C4-2B (cell line): ENCODE data around the gene PPP2R2B.

Experiments
- H3K27ac ChIP-seq: fragments of 450-650 bp; 2 replicates; pipeline ENCODE4 v1.5.1; 2017
- ZFX ChIP-seq: fragments of 450-650 bp; IDR thresholded peaks from 2 replicates; pipeline ENCODE4 v1.6.1; 2017
- TF ChIP-seq, protein P1 (sequence below): fragments of 450-650 bp; conservative IDR thresholded peaks from 2 replicates; pipeline ENCODE4 v1.5.1; 2017; ENCODE audit warnings: mild to moderate bottlenecking

Gene PPP2R2B

DNA sequence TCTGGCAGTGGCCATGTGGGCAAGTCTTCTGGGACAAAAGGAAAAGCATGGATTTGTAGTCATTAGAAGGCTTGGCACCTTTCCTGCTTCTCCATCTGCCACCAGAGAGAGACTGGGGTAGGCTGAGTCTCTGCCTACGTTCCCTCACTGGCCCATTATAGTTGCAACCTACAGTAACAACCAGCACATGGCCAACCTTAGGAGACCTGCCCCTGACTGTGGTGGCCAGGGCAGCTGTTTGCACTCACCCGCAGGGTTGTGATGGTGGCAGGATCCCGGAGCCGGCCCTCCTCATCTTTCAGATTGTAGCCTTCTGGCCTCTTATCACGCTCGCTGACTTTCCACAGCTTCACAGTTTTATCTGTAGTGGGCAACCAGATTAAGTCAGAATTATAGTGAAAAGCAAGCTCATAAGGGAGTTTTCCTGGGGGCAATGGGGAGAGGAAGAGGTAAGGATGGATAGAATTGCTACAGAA, 187.6 kb downstream of the PPP2R2B start:
- no peak overlapping the region for H3K27ac ChIP-seq
- TF ChIP-seq, protein P1, sequence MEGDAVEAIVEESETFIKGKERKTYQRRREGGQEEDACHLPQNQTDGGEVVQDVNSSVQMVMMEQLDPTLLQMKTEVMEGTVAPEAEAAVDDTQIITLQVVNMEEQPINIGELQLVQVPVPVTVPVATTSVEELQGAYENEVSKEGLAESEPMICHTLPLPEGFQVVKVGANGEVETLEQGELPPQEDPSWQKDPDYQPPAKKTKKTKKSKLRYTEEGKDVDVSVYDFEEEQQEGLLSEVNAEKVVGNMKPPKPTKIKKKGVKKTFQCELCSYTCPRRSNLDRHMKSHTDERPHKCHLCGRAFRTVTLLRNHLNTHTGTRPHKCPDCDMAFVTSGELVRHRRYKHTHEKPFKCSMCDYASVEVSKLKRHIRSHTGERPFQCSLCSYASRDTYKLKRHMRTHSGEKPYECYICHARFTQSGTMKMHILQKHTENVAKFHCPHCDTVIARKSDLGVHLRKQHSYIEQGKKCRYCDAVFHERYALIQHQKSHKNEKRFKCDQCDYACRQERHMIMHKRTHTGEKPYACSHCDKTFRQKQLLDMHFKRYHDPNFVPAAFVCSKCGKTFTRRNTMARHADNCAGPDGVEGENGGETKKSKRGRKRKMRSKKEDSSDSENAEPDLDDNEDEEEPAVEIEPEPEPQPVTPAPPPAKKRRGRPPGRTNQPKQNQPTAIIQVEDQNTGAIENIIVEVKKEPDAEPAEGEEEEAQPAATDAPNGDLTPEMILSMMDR: no peak
- no peak for TF ChIP-seq ZFX

DNA sequence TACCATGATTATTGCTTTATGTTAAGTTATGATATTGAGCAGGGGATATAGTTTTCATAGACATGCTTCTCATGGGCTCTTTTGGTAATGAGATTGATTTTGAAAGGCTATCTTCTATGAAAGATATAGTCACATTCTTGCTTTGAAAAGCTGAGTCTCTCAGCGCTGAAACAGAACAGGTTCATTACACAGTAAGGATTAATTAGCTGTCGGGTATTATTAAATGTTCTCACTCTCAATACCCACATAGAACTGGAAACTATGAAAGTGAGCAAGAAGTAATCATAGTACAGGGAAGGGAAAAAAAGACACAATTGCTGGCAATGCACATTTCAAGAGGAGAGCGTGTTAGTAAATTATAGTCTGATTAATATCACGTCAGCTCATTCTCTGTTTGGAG, 190.9 kb downstream of the PPP2R2B start:
- no peak overlapping the region for H3K27ac ChIP-seq
- TF ChIP-seq ZFX: no peak
- TF ChIP-seq, protein P1: no peak

DNA sequence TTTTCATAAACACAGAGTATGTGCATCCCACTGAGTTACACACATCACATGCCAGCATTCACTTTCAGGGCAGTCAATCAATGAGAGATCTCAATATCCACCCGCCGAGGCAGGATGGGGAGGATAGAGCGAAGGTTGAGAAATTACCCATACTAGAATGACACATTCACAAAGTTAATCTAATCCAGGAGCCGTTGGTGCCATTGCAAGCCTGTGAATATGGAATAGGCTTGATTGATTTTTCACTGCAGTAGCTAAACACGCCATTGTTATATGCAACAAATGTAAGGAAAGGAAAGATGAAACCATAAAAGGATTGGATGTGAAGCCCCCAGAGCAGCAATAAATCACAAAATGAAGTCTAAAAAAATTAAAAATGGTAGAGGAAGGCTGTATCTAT, 194.7 kb downstream of the PPP2R2B start:
- H3K27ac ChIP-seq: no peak overlapping the region
- TF ChIP-seq, protein P1: no peak
- TF ChIP-seq ZFX: no peak

DNA sequence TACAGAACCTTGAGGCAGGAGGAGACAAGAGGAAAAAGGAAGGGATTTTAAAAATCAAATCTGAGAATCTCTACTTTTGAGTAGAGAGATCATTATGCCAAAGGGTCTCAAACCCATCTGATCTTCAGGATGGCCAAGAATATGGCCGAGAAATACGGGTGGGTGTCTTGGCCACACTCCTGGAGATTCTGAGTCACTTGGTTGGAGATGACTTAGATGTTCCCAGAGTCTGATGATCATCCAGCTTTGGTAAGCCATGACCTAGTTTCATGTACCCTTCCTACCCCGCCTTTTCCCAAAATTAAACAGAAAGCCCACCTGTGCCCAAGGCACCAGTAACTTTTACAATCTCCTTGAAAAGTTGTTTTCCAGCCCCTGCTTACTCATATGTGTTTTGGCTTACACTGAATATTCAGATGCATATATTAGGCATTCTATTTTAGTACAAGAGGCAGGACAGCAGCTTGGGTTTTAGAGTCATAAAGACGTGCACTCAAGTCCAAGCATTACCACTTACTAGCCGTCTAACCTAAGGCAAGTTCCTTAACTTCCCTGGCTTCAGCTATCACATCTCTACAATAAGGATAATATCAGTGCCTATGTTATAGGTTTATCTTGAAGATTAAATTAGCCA, 195.5 kb downstream of the PPP2R2B start:
- TF ChIP-seq, protein P1: no peak
- TF ChIP-seq ZFX: no peak
- H3K27ac ChIP-seq: no peak overlapping the region

DNA sequence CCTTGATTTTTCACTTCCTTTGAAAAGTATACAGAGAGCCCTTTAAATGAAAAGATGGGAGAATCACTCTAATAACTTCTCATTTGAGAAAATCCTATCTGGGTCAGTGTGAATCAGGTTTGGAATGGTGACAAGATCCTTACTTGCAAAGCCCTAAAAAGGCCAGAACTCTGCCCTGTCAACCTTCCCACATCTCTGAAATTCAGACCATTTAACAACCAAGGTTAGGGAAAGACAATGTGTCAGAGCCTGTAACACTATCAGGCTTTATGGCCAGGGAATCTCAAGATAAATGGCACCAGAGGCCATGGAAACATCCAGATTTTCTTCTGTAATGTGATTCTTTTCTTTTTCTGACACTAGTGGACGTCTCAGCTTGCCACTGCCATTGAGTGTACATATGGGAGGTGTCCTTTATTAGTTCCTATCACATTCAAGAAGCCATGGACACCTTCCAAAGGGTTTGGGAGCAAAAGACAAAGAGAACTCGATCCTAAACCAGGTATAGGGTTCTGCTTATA, 196.9 kb downstream of the PPP2R2B start:
- TF ChIP-seq, protein P1: no peak
- H3K27ac ChIP-seq: no peak overlapping the region

DNA sequence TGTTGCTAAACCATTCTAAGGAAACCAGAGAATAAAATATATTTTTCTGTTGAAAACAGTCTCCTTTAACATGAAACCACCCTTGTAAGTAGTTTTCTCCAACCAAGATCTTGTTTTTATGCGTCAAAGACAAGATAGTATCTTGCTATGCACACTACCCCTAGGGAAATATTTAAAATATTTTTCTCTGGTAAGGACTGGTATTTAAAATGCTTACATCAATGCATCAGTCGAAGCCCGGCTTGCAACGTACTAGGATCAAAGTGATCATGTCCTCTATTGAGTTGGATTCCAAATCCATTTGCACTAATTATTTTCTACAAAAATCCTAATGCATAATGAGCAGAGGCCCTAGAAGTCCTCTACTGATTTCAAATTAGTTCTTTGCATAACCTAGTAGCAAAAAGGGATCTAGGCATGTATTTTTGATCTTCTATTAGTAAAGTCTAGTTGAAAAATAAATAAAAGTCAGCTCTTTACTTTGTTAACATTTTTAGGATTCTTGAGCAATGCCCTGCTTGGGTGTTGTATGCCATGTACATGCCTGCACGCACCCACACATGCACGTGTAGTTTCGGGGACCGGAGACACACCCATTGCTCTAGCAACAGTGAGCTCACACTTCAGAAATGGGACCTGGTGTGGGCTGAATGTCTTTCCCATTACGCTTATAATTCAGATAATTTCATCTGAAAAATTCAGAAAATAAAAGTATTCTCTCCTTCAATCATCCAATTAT, 197.5 kb downstream of the PPP2R2B start:
- no peak for TF ChIP-seq ZFX
- TF ChIP-seq, protein P1: no peak
- no peak overlapping the region for H3K27ac ChIP-seq

DNA sequence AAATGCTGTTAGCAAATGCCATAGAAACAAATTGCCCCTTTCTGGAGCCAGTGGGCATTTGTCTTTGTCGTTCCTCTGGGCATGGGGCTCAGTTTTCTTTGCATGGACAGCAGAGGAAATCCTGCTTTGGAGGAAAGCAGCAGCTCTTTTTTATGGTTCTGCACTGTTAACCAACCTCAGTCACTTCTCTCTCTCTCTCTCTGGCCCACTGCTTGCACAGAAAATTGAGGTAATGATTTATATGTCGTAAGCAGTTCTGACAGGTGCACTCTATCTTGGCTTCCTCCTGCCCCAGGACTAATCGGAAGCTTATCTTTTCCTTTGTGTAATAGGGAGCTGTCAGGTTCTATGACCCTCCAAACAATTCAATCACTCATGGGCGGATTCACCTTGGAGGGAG, 202.9 kb downstream of the PPP2R2B start:
- no peak overlapping the region for H3K27ac ChIP-seq
- TF ChIP-seq, protein P1: no peak
- no peak for TF ChIP-seq ZFX
